Body of pancreas (tissue), 4 donors: Measurements from ENCODE around the gene CHAF1A. TPM values are rescaled to one million over a fixed set of nuclear protein-coding genes. Genes with fewer than 3 reads are reported as not detected.
A peak's percentile ranks its signal among the peaks of the same experiment; 100 is the strongest.

Source experiments
- ATAC-seq: fragments of 150-250 bp; one replicate; pipeline ENCODE4 v1.9.1; 2016
- DNase-seq, 4 donors: peaks; one replicate each; pipeline ENCODE4 v3.0.0-alpha.2; 2019
- H3K27ac ChIP-seq, 4 donors: fragments of 200-600 bp; sonication (generic); 1 replicate in 3 of 4; 2 replicates in 1 of 4; pipeline versions ENCODE4 v1.5.1 to v1.6.1; 2016 to 2019; ENCODE audit warnings: mild to moderate bottlenecking in 1 of 4, mixed read lengths in 1 of 4, moderate library complexity in 1 of 4
- H3K27me3 ChIP-seq, 2 donors: fragments of 200-600 bp; sonication (generic); one replicate each; pipeline ENCODE4 v1.6.0; 2016; ENCODE audit warnings: mild to moderate bottlenecking in 1 of 2
- H3K36me3 ChIP-seq, 2 donors: fragments of 200-600 bp; sonication (generic); replicated peaks in 1 of 2; 2 replicates each; pipeline ENCODE4 v1.5.1; 2016; ENCODE audit warnings: low read depth in 2 of 2; ENCODE audit not compliant: insufficient read depth in 1 of 2
- H3K4me1 ChIP-seq: fragments of 200-600 bp; sonication (generic); one replicate; pipeline ENCODE4 v1.6.0; 2016
- H3K4me3 ChIP-seq, 2 donors: fragments of 200-600 bp; sonication (generic); 1 replicate in 1 of 2; 2 replicates in 1 of 2; pipeline ENCODE4 v1.5.1; 2016 to 2019
- H3K9me3 ChIP-seq, 3 donors: fragments of 200-600 bp; sonication (generic); 1 replicate in 2 of 3; 2 replicates in 1 of 3; pipeline ENCODE4 v1.5.1; 2016
- CTCF ChIP-seq, 7 experiments: fragments of 450-650 bp in 4 of 7; fragments of 200-600 bp in 3 of 7; sonication (generic) in 3 of 7; IDR thresholded peaks; one replicate each; pipeline ENCODE4 v1.5.1; 2016 to 2019; ENCODE audit warnings: antibody characterized with exemption in 7 of 7
- POLR2A ChIP-seq, 3 donors: fragments of 450-650 bp; IDR thresholded peaks; one replicate each; pipeline ENCODE4 v1.6.1; 2016; ENCODE audit warnings: antibody characterized with exemption in 3 of 3, mild to moderate bottlenecking in 2 of 3
- WGBS, 2 donors: methylation state at CpG; one replicate each; pipeline ENCODE4 v1.1.5; 2017; 5-methylcytosine and 5-hydroxymethylcytosine counted together
- intact Hi-C: fragments of 100-400 bp; cut with DNase I; formaldehyde crosslinking; loops from one replicate; pipeline ENCODE4 v1.15.1; 2023
- total RNA-seq, 2 donors: library from RNA; depleted of rRNA; stranded (reverse); fragments of >200 nt; gene quantifications; one replicate each; pipeline ENCODE4 v1.1.0, GENCODE V29; 2016

CHAF1A gene
- total RNA-seq, 2 donors from 2014 or later: 3.4 to 6.3 TPM

DNA sequence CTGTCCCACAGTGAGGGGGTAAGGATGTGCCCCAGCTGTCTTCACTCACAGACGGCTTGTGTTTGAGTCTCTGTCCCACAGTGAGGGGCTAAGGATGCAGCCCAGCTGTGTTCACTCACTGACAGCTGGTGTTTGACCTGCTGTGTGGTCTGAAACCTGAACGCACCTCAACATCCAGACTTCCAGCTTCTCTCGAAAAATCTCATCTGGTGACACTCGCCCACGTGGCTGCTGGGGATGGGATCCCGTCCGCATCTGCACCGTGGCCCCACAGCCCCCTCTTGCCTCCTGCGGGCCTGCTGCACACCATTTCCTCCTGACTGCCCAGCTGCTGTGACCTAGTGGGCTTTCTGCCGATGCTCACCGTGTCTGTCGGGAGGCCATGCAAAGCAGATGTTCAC lies 27.3 kb downstream of the CHAF1A start:
- no peaks in the 10 kb centered on the region for H3K27me3 ChIP-seq
- WGBS, 2 donors: 87 to 94% methylated on average over 8 to 10 of the region's 12 CpGs
- H3K4me3 ChIP-seq: no peak overlapping the region
- no peak overlapping the region for H3K27ac ChIP-seq
- no peak for DNase-seq
- no peak for ATAC-seq
- intact Hi-C loops: no loop called here
- TF ChIP-seq POLR2A (IDR thresholded peaks at IDR 0.05): no peak
- no peak for TF ChIP-seq CTCF (IDR thresholded peaks at IDR 0.05)
- H3K4me1 ChIP-seq: no peaks in the 10 kb centered on the region
- no peaks in the 10 kb centered on the region for H3K36me3 ChIP-seq
- H3K9me3 ChIP-seq: no peaks in the 10 kb centered on the region

GRCh38 chr19:4430760-4431159 lies 28.3 kb downstream of the CHAF1A start:
- Histone ChIP-seq H3K27ac (no peak overlapping the region), H3K9me3 (no peaks in the 10 kb centered on the region), H3K27me3 (no peaks in the 10 kb centered on the region), H3K4me3 (no peak overlapping the region), H3K36me3 (no peaks in the 10 kb centered on the region), H3K4me1 (no peaks in the 10 kb centered on the region)
- peak in 1 of 4 donors; percentile 56 for DNase-seq
- 80 to 89% methylated on average over 11 to 12 of the region's 12 CpGs for WGBS, 2 donors
- ATAC-seq: no peak
- TF ChIP-seq POLR2A (IDR thresholded peaks at IDR 0.05): no peak
- no peak for TF ChIP-seq CTCF (IDR thresholded peaks at IDR 0.05)
- intact Hi-C loops: no loop called here

DNA sequence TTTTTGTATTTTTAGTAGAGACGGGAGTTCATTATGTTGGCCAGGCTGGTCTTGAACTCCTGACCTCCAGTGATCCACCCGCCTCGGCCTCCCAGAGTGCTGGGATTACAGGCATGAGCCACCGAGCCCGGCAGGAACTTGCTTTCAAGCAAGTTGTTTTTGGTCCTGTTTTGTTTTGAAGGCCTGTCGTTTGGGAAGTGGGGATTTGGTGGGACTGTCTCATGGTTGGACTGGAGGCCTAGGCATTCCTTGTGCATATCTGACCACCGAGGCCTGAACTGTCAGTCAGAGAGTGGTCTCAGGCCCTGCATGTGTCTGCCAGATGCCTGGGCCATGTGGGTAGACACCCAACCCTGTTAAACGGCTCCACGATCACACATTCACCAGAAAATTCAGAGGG lies 28.9 kb downstream of the CHAF1A start:
- H3K27me3 ChIP-seq: no peaks in the 10 kb centered on the region
- no peak for DNase-seq
- ATAC-seq: no peak
- peak overlapping the region in 1 of 4 donors; percentile 57 for H3K27ac ChIP-seq
- no peaks in the 10 kb centered on the region for H3K4me1 ChIP-seq
- no peak overlapping the region for H3K4me3 ChIP-seq
- H3K36me3 ChIP-seq: no peaks in the 10 kb centered on the region
- H3K9me3 ChIP-seq: no peaks in the 10 kb centered on the region
- 70 to 89% methylated on average over 7 to 9 of the region's 9 CpGs for WGBS, 2 donors
- TF ChIP-seq POLR2A (IDR thresholded peaks at IDR 0.05): no peak
- TF ChIP-seq CTCF (IDR thresholded peaks at IDR 0.05): no peak
- intact Hi-C loops: no loop called here

GRCh38 chr19:4431808-4432674 lies 29.6 kb downstream of the CHAF1A start:
- H3K9me3 ChIP-seq: no peaks in the 10 kb centered on the region
- ATAC-seq (no peak), DNase-seq (peak in 1 of 4 donors; percentile 63)
- TF ChIP-seq CTCF (IDR thresholded peaks at IDR 0.05) (no peak), POLR2A (IDR thresholded peaks at IDR 0.05) (peak in 1 of 3 donors; percentile 12)
- H3K27me3 ChIP-seq: no peaks in the 10 kb centered on the region
- H3K27ac ChIP-seq: peak overlapping the region in 1 of 4 donors; percentile 57
- H3K4me3 ChIP-seq: no peak overlapping the region
- 82 to 96% methylated on average over 15 to 26 of the region's 26 CpGs for WGBS, 2 donors
- no peaks in the 10 kb centered on the region for H3K36me3 ChIP-seq
- no peaks in the 10 kb centered on the region for H3K4me1 ChIP-seq
- intact Hi-C loops: no loop called here
